ENCODE measurements around the gene STK35.
A peak's percentile ranks its signal among the peaks of the same experiment; 100 is the strongest.

Gene STK35

DNA sequence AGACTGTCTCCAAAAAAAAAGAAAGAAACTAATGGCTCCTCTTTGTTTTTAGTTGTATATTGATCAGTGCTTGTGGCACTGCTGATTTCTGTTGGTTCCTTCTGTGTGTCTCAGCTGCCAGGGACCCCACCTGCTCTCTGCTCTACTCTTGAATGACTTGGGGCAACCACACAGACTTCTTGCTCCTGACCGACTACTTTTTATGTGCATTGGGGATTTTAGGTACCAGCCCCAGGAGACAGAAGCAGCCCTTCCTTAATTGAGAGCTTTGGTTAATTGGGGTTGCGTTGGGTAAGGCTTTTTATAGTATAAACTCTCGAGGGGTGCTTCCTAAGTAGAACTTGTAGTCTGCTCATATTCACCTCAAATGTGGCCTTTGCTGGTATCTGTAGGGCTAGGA is 6.9 kb downstream of the STK35 start:
- no peak for DNase-seq

DNA sequence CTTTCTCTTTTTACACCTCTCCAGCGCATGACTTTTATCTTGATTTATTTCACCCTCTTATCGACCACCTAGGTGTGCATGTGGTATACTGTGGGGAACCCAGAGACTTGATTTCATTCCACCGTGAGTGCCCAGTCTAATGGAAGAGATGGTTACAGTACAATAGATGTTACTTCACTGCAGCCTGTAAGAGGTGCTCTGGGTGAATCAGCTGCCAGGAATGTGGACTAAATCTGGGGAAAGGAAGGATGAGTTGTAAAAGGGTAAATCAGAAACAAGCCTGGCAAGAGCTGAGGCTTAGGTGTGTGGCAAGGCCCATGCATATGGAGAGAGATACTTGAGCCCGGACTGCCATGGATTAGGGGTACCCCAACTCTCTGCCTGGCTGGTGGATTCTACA is 7.4 kb downstream of the STK35 start:
- DNase-seq = no peak

DNA sequence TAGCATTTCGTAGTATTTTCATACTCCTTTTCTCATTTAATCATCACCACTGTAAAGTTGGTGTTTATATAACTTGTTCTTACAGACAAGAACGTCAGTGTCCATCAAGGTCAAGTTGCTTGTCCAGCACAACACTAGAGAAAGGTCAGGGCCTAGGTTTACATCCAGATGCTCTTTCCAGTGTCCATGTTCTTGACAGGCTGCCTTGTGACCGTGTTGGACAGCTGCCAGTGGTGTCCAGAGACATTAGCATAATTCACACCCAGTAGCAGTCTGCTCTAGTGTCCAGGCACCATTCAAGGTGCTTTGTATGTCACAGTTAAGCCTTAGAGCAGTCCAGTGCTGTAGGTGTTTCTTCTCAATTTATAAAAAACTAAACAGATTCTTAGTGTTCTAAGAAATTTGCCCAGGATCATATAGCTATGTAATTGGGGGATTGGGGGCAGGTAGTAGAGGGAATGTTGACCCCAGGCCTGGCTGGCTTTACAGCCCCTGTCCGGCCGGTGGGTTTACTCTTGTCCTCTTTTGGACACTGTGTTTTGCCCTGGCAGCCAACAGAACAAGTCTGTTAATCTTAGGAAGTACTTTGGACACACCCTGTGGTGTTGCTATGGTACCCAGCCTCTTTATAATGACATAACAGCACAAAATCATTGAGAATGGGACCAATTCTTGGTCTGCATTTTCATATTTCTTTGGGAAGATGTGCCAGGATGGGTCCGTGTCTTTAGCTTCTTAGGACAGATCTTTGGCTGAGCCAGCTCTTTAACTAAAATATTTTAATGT is 8.0 kb downstream of the STK35 start:
- DNase-seq = no peak

DNA sequence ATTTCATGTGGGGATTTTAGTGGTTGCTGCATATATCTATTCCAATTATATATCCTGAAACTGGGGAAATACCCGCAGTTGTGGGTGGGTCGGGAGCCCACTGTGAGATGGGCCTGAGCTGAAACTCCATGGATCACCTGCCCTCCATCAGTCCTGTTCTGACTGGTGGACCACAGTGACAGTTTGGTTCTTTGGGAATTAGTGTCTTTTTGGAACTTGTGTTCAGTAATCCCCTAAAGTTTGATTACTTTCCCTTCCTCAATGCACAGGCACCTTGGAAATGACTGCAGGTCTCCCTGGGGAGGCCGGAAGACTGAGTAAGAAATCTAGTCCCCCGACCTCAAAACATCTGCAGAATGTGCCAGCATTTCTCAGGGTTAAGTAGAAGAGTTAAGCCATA is 11.3 kb downstream of the STK35 start:
- no peak for DNase-seq

DNA sequence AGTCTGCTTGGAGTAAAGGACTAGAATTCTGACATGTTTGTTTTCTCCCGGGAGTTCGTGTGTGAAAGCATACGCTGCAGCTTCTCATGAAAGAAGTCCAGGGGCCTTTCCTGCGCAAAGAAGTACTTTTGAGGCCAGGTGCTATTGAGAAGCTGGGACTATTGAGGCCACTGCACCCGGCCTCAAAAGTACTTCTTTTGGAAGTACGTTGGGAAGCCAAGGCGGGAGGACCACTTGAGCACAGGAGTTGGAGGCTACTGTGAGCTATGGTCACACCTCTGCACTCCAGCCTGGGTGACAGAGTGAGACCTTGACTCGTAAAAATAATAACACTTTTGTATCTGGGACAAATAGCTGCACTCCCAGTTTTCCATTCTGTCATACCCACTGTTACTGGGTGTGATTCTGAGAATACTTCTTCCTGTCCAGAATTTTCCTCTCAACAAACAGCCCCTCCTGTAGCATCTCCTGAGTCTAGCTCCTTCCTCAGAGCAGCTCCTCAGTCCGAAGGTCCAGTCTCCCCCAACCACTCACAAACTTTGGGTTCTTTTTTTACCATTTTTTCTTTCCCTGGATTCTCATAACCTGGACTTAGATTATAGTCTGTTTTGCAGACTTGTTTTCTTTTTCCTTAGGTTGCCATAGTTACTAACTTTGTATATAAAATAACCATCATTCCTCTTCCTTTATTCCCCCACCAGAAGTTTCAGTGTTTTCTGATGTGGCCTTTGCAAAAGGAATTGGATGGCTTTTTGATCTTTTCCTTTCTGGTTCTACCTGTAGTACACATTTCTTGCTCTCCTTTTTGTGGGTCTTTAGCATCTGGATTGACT is 12.7 kb downstream of the STK35 start:
- DNase-seq = no peak

DNA sequence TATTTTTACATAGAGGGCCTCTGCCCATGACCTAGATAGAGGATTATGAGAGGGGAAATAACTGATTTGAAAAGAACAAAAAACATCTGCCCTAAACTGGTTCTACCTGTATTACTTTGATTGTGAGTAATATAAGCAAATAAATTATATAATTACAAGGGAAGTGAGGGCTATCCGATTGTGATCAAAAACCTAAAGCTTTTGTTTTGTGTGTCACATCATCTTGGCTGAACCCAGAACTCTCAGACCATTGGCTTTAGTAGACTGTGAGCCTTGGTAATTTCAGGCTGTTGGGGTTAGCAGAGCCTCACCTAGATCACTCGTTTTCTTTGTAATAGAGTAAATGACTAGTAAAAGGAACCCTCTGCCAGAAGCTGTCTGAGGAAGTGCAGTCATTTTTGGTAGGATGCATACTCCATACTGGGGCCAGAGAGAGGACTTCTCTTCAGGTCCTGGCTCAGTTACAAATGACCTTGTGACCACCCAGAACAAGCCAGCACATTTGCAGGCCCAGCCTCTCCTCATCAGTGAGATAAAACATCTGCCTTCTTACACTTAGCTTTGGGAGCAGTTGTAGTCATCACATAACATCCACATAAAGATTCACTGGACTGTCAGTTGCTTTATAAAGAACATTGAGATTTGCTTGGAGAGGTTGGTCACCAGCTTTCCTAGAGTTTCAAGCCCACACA is 13.5 kb downstream of the STK35 start:
- no peak for DNase-seq

DNA sequence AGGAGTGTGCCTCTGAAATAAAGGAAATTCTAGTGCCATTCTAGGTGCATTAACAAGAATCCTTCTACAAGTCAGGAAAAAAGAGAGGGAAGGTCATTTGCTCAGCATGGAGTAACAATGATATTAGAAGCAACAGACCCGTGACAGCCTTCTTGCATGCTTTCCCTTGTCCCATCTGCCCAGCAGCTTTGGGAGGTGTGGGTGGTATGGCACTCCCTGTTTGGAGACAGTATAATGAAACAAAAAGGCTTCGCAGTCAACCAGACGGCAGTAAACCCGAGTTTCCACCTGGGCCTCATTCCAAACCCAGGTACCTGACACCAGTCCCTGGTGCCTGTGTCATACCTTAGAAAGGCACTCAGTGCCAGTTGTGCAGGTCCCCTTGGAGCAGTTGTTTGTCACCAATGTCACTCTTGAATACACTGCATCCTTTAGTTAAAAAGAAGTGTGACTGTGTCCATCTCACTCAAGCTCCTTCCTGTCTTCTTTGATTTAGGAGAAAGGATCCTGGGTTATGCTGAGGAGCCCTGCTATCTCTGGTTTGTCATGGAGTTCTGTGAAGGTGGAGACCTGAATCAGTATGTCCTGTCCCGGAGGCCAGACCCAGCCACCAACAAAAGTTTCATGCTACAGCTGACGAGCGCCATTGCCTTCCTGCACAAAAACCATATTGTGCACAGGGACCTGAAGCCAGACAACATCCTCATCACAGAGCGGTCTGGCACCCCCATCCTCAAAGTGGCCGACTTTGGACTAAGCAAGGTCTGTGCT is 14.7 kb downstream of the STK35 start:
- no peak for DNase-seq

DNA sequence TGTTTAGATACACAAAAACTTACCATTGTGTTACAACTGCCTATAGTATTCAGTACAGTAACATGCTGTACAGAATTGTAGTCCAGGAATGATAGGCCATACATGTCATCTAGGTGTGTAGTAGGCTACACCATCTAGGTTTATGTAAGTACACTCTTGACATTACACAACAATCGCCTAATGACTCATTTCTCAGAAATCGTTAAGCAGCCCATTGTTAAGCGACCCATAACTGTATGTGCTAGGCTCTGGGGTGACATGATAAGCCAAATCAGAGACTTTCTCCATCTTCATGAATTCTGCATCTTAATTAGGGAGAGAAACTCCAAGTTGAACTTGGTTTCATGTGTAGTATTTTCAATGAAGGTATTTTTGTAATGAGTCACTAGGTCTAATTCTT is 17.2 kb downstream of the STK35 start:
- DNase-seq = peak; percentile 27

DNA sequence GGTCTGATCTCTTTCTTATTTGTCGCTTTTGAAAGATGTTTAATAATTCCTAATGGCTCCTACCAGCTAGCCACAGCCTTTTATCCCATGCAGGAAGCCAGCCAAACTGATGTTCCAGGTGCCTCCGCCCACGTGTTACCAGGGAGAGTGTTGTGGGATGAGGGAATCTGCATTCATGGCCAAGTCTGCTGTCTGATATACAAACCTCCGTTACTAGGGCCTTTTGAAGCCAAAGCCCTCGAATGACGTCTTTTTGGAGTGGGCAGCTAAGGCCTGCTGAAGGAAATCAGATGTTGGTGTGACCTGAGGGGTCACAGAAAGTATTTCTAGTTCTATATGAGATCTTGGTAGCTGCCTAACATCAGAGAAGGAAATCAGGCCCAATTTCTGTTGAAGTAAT is 21.3 kb downstream of the STK35 start:
- DNase-seq = no peak

DNA sequence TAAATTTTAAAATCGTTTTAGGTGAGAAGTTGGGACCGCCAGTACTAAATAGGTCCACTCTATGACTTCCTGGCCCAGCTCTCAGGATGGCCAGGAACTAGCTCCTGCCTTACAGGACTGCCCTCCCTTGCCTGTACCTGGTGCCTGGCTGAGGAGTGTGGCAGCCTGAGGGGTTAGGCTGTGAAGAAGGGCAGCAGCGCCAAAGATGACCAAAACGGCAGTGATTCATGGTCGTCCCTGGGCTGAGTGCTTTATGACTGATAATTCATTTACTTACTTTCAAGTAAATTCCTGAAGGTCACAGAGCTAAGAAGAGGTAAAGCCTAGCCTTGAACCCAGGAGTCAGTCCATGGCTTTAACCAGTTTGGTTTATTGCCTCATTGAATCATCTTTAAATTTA is 22.1 kb downstream of the STK35 start:
- no peak for DNase-seq

DNA sequence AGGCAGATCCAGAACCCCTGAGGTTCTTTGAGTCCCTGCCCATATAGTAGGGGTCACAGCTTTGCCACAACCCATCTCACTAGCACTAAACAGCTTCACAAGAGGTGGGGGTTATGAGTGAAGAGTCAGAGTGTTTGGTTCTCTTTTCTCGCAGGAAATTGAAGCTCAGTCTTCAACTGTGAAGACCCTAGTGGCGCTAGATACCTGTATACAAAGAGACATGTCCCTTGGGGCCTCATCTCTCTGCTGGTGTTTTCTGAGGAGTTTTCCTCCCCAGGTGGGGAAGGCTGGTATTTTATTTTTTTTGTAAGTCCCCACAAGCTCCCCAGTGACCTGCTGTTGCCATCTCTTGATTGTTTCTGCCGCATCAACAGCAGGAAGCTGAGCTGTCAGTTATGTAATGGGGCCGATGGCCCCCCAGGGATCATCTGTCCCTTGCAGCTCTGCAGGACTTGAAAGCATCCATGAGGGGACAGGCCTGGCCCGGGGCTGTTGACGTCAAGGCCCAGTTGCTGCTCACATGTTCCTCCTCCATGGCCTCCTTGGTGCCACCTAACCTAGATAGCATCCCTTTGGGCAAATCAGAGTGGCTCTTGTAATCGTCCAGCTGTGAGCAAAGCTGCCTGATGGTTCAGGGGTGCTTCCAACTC is 23.1 kb downstream of the STK35 start:
- DNase-seq = no peak

DNA sequence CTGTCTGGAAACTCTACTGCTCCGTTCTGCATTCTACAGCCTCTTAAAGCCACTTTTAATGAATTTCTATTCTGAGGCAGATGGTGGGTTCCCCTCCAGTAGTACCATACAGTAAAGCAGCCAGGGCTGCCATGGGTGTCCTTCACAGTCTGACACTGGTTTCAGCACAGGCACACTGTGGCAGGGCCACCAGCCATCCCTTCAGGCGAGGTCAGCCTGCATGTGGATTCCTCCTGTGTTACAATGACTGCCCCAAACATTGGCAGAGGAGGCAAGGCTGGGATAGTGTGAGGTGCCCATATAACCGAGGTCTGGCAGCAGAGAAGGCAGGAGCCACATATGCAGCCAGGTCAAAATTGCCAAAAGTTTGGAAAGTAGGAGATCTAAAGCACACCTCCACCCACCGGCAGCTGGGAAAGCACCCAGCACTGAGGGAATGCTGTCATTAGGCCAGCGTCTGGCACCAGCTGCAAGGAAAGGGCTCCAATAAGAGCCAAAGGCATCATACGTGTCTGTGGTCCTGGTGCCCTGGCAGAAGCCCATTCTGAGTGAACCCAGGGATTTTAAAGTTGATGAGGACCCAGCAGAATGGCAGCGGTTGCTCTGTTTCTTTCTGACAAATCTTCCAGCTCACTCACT is 24.0 kb downstream of the STK35 start:
- no peak for DNase-seq

DNA sequence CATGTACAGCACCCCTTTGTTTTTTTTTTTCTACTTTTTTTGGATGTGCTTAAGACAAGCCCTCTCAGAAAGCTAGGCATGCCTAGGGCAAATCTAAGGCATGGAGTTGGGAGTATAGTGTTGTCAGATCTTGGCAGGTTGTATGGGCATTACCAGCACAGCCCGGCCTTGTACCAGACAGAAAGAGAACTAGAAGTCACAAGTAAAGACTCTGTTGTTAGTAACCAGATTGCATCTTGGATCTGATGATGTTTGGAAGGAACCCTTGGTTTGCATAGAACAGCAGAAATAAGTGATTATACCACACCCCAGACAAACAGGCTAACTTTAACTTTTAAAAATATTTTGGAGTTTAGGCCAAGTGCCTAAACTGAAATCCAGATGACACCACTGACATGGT is 25.6 kb downstream of the STK35 start:
- no peak for DNase-seq

DNA sequence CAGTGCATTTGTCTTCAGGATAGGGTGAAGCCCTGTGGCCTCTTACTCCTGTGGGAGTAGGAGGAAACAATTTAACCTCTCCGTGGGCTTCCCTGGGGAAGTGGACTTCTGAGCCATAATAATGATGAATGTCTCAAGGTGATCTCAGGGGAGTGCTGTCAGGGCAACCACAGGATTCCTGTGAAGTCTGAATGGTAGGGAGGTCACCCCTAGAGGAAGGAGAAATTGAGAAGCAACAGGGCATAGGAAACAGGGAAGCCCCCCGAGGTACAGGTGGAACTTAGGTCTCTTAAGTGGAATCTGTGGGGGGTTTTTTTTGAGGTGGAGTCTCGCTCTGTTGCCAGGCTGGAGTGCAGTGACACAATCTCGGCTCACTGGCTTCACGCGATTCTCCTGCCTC is 26.9 kb downstream of the STK35 start:
- DNase-seq = no peak

DNA sequence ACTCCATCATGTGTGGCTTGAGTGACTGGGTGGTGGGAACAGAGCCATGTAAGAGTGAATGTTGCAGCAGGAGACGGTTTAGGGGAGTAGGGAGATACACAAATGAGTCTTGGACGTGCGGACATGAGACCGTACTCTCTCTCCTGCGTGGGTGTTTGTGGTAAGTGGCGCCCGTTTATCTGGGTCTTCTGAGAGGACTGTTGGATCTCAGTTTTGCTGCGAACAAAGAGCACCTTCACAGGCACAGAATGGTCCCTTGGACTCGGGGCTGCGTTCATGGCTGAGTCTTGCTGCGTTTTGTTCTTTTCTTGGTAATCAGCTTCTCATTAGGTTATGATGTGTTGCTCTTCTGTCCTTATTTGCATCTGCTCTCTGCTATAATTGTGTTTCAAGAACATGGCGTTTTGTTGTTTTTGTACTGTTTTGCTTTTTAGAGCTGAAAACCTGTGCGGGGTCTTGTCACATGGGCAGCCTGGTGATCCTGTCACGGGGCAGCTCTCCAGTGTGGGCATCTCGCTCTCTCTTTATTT is 28.5 kb downstream of the STK35 start:
- DNase-seq = no peak

DNA sequence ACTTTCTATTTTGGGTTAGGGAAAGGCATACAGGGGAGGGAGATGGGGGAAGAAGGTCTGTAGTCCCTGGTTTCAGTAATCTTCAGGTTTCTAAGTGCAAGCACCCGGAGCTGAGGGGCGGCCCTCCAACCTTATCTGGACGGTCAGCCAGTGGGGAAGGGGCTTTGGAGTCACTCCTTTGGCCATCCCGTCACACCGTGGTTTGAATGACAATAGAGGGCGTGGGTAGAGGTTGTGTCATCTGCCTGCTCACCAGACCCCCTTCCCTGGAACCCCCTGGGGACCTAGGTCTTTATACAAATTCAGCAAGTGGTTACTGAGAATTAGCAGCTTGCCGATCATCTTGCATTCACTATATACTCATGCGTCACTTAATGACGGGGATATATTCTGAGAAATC is 29.1 kb downstream of the STK35 start:
- no peak for DNase-seq

DNA sequence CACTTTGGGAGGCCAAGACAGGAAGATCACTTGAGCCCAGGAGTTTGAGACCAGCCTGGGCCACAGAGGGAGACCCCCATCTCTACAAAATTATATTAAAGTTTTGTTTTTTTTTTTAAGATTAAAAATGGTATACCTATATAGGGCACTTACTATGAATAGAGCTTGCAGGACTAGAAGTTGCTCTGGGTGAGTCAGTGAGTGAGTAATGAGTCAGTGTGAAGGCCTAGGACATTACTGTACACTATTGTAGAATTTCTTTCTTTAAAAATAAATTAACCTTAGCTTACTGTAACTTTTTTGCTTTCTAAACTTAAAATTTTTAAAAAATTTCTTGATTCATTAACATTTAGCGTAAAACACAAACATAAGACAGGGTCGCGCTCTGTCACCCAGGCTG is 29.7 kb downstream of the STK35 start:
- no peak for DNase-seq

DNA sequence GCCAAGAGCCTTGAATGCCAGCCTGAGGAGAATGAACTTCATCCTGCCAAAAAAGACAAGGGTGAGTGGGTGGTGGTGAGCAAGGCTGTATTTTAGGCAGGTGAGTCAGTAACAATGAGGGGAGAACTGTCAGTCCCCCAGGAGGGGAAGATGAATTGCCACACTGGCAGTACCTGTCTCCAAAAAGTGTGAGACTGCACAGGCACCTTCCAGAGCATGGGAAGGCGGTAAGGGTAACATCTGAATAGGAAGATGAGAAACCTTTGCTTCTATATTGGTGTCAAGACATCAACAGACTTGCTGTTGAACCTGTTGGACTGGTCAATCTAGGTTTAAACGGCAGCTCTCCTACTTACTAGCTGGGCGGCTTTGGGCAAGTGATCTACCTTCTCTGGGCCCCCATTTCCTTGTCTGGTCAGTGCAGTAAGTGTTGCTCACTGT is 30.9 kb downstream of the STK35 start:
- no peak for DNase-seq

DNA sequence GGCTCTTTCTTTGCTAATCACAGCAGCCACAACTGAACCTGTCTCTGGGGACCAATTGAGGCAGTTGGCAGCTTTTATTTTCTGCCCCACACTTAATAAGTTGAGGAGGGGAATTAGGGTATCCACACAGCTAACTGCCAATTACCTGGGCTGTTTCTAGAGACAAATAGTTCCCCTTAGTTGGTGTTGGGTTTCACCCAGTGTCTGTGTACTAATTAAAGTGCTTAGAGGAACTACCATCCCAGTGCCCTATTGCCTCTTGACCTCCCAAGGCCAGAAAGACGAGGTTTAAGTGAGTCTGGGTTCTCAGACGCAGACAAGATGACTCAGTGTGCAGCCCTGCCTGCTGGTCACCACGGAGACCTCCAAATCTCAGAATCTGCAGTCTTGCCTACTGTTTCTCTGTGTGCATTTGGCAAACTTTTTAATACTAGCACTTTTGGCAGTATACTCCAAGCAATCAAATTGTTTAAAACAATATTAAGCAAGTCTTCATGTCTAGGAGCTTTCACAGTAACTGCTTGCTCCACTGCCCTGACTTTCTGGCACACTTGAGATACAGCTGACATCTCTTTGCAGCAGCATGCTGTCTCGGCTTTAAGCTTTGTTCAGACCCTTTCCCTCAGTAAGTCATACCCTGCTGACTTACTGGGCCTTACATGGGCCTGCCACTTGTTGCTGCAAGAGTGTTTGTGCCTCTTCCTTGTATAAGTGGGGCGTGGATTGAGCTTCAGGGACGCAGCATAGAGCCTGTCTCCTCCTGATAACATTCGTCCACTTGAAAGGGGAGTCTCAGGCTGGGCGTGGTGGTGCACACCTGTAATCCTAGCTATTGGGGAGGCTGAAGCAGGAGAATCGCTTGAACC is 31.9 kb downstream of the STK35 start:
- DNase-seq = no peak

DNA sequence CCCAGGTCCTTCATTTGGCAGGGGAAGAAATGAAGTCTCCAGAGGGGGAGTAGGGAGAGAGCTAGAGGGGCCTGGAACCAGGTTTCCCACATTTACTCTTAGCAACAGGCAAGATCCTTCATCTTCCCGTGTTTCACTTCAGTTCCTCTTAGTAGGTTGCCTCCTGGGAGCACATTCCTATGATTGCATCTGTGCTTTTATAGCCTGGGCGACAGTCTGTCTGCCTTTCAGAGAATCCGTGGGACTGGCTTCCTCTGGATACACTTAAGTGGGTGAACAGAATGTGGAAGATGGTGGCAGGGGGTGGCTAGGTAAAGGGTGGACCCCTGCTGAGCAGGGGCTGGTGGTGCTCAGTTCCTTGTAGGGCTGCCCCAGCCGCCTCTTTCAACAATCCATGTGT is 33.4 kb downstream of the STK35 start:
- no peak for DNase-seq

DNA sequence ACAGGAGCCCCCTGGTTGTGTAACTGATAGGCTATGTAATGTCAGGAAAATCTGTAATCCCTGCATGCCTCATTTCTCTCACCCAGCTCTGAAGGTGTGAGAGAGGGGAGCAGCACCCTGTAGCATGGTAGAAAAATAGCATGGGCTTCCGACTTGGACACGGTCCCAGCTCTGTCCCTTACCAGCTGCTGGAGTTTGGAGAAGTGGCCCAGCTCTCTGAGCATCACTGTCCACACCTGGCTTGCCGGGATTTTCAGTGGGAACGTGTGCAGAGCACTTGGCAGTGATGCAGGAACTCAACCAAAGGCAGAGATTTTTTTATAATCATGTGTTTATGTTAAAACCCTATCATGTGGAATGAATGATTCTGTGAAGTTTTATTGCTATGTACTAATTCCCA is 34.6 kb downstream of the STK35 start:
- no peak for DNase-seq

Data from stimulated activated CD4-positive, alpha-beta T cell treated with anti-CD3 and anti-CD28 coated beads, Interleukin-1b, Interleukin-23, amount 100 ng/mL, for 48 hours (primary cell).